Osteoblast (primary cell): ENCODE measurements around the gene TAB3. TPM values are rescaled to one million over a fixed set of nuclear protein-coding genes. Genes with fewer than 3 reads are reported as not detected.
A peak's percentile ranks its signal among the peaks of the same experiment; 100 is the strongest.

Source experiments
- DNase-seq: peaks from one replicate; pipeline ENCODE4 v3.0.0; 2011; ENCODE audit warnings: low spot score, mixed read lengths; ENCODE audit not compliant: insufficient read length; ENCODE audit errors: missing footprints
- H2AFZ ChIP-seq: 2 replicates; pipeline ENCODE4 v1.6.0; 2011; ENCODE audit warnings: mild to moderate bottlenecking, low read length
- H3K27ac ChIP-seq: 2 replicates; pipeline ENCODE4 v1.5.1; 2011; ENCODE audit warnings: mild to moderate bottlenecking, low read depth, low read length, moderate library complexity
- H3K27me3 ChIP-seq: 2 replicates; pipeline ENCODE4 v1.6.0; 2012; ENCODE audit warnings: mild to moderate bottlenecking, control low read depth, inconsistent platforms, low read length, moderate library complexity; ENCODE audit not compliant: insufficient read depth
- H3K36me3 ChIP-seq: 2 replicates; pipeline ENCODE4 v1.5.1; 2011; ENCODE audit warnings: mild to moderate bottlenecking, low read length, control low read depth, moderate library complexity; ENCODE audit not compliant: insufficient read depth
- H3K4me1 ChIP-seq: 2 replicates; pipeline ENCODE4 v1.5.1; 2011; ENCODE audit warnings: mild to moderate bottlenecking, low read length, control low read depth, moderate library complexity; ENCODE audit not compliant: insufficient read depth
- H3K4me2 ChIP-seq: 2 replicates; pipeline ENCODE4 v1.6.0; 2011; ENCODE audit warnings: mild to moderate bottlenecking, low read length; ENCODE audit not compliant: insufficient read depth
- H3K4me3 ChIP-seq: fragments of 200-600 bp; sonication (generic); 3 replicates; pipeline ENCODE4 v1.5.1; 2012; ENCODE audit warnings: mild to moderate bottlenecking, low read length, inconsistent platforms; ENCODE audit not compliant: insufficient read depth
- H3K79me2 ChIP-seq: 2 replicates; pipeline ENCODE4 v1.6.0; 2012; ENCODE audit warnings: mild to moderate bottlenecking, low read length, control low read depth, inconsistent platforms; ENCODE audit not compliant: insufficient read depth
- H3K9me3 ChIP-seq: 2 replicates; pipeline ENCODE4 v1.5.1; 2011; ENCODE audit warnings: low read depth, low read length, control low read depth
- H4K20me1 ChIP-seq: 2 replicates; pipeline ENCODE4 v1.6.0; 2012; ENCODE audit warnings: mild to moderate bottlenecking, low read length, control low read depth; ENCODE audit not compliant: insufficient read depth
- CTCF ChIP-seq: IDR thresholded peaks from 2 replicates; pipeline ENCODE4 v1.5.1; 2011; ENCODE audit warnings: mild to moderate bottlenecking, low read depth, low read length, moderate library complexity; ENCODE audit errors: extremely low read depth
- total RNA-seq: library from RNA; depleted of rRNA; stranded (reverse); fragments of >200 nt; gene quantifications from 2 replicates; pipeline ENCODE4 v1.2.3, GENCODE V29; 2012

The TAB3 gene
- total RNA-seq, 1 donor, result 15.2 TPM

GRCh38 chrX:30913492-30913891 is 24.4 kb upstream of the TAB3 start:
- DNase-seq, result no peak
- no peaks in the 10 kb centered on the region for H3K27me3 ChIP-seq
- no peaks in the 10 kb centered on the region for H3K79me2 ChIP-seq
- H3K9me3 ChIP-seq, result no peaks in the 10 kb centered on the region
- H2AFZ ChIP-seq, result no peak overlapping the region
- no peak overlapping the region for H3K4me2 ChIP-seq
- no peak for TF ChIP-seq CTCF
- H3K4me3 ChIP-seq, result no peak overlapping the region
- no peaks in the 10 kb centered on the region for H3K4me1 ChIP-seq
- no peaks in the 10 kb centered on the region for H4K20me1 ChIP-seq
- no peak overlapping the region for H3K27ac ChIP-seq
- H3K36me3 ChIP-seq, result no peaks in the 10 kb centered on the region

- Histone ChIP-seq H3K4me3 (no peak overlapping the region), H3K36me3 (no peaks in the 10 kb centered on the region), H2AFZ (peak overlapping the region; percentile 6), H3K27ac (no peak overlapping the region), H3K4me2 (no peak overlapping the region), H3K4me1 (no peaks in the 10 kb centered on the region), H3K79me2 (no peaks in the 10 kb centered on the region), H3K9me3 (no peaks in the 10 kb centered on the region), H4K20me1 (no peaks in the 10 kb centered on the region), H3K27me3 (no peaks in the 10 kb centered on the region)
- no peak for DNase-seq
- no peak for TF ChIP-seq CTCF
These were observed 21.2 kb upstream of the TAB3 start for GRCh38 chrX:30910124-30910860.

- Histone ChIP-seq H3K4me2 (no peak overlapping the region), H3K36me3 (no peaks in the 10 kb centered on the region), H3K4me3 (no peak overlapping the region), H2AFZ (no peak overlapping the region), H3K27ac (no peak overlapping the region), H3K27me3 (no peaks in the 10 kb centered on the region), H3K9me3 (no peaks in the 10 kb centered on the region), H4K20me1 (no peaks in the 10 kb centered on the region), H3K79me2 (no peaks in the 10 kb centered on the region), H3K4me1 (no peaks in the 10 kb centered on the region)
- no peak for TF ChIP-seq CTCF
- no peak for DNase-seq
These were observed 17.7 kb upstream of the TAB3 start for GRCh38 chrX:30906726-30907125.

GRCh38 chrX:30905321-30905720 is 16.3 kb upstream of the TAB3 start:
- TF ChIP-seq CTCF, result no peak
- no peaks in the 10 kb centered on the region for H3K9me3 ChIP-seq
- no peak for DNase-seq

More at GRCh38 chrX:30905321-30905720, 16.3 kb upstream of the TAB3 start:
- no peak overlapping the region for H2AFZ ChIP-seq
- H3K36me3 ChIP-seq, result no peaks in the 10 kb centered on the region
- H3K27ac ChIP-seq, result no peak overlapping the region
- no peaks in the 10 kb centered on the region for H3K4me1 ChIP-seq
- no peaks in the 10 kb centered on the region for H3K79me2 ChIP-seq
- no peaks in the 10 kb centered on the region for H4K20me1 ChIP-seq
- no peak overlapping the region for H3K4me2 ChIP-seq
- H3K27me3 ChIP-seq, result no peaks in the 10 kb centered on the region
- H3K4me3 ChIP-seq, result no peak overlapping the region
